Stomach (tissue), 4 donors: ENCODE measurements around the gene GOLGA7B.

Experiments used
- CTCF ChIP-seq, 7 experiments: fragments of 450-650 bp in 4 of 7; fragments of 200-600 bp in 3 of 7; sonication (generic) in 3 of 7; IDR thresholded peaks; one replicate each; pipeline ENCODE4 v1.5.1; 2016 to 2019; ENCODE audit warnings: antibody characterized with exemption in 7 of 7, control low read depth in 2 of 7, mild to moderate bottlenecking in 1 of 7
- EP300 ChIP-seq: sonication (generic); formaldehyde crosslinking; IDR thresholded peaks from one replicate; pipeline ENCODE4 v1.6.1; 2017; ENCODE audit warnings: antibody characterized with exemption

GRCh38 chr10:97904576-97904975 is 54.9 kb downstream of the GOLGA7B start:
- TF ChIP-seq EP300 (no peak), CTCF (IDR thresholded peaks at IDR 0.05) (no peak)
